ENCODE measurements around the gene GHITM. TPM values are rescaled to one million over a fixed set of nuclear protein-coding genes. Genes with fewer than 3 reads are reported as not detected.

GHITM gene
- total RNA-seq, 1 donor from 2014 or later: 146 TPM

DNA sequence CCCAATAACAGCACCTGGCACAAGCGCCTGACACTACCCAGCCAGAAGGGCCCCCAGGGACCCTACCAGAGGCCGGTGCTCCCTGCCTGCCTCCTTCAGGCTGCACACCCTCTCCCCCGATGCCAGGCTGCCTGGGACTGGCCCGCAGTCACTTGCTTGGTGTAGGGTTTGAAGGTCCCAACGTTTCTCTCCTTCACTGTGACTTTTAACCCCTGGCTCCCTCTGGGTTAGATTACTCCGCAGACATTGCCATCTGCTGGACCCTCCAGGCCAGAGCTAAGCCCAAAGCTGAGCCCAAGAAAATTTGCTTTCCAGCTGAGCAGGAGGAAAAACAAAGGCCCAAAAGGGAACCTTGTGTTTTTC is 61.9 kb downstream of the GHITM start:
- no peak for DNase-seq

DNA sequence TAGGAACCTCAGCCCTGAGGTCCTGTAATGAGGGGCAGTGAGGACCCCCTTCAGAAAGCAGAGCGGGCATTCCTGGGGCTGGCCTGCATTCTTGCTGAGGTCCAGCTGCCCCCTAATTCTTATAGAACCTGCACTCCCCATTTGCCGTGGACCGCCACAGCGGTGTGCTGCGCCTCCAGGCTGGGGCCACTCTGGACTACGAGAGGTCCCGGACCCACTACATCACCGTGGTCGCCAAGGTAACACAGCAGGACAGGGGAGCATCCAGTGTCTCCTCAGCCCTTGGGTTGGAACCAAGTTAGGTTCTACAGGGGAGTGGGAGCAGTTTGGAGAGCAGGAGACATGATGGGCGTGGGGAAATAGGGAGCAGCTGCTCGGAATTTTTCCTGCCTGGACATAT is 62.4 kb downstream of the GHITM start:
- DNase-seq: no peak

DNA sequence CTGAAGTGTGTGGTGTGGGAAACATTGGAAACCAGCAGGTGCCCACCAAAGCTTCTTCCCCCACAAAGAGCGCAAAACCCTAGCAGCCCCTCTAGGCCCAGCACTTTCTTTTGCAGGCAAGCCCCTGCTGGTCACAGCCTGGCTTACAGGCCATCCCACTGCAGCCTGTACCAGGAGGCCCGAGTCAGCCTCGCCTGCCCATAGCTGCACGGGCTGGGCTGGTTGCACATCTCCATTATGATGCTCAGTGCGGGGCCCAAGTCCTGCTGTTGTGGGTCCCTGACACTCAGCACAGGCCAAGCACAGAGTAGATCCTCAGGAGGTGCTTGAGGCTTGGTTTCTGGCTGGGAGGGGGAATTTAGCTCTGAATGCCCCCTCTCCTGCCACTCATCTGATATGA is 63.0 kb downstream of the GHITM start:
- no peak for DNase-seq

Other genes with a start within 250 kb of the GHITM start
- gene GPR15LG, start 34.3 kb downstream of the GHITM start, total RNA-seq: not detected
- gene CDHR1, start 55.0 kb downstream of the GHITM start, total RNA-seq: 1.2 TPM
- not detected for gene LRIT2, start 86.0 kb downstream of the GHITM start, total RNA-seq
- gene LRIT1, start 102.0 kb downstream of the GHITM start, total RNA-seq: not detected
- 0.47 TPM for gene RGR, start 105.5 kb downstream of the GHITM start, total RNA-seq
- 102 TPM for gene CCSER2, start 189.1 kb downstream of the GHITM start, total RNA-seq

Data from occipital lobe (tissue), 2 donors.